K562 (cell line): ENCODE measurements around the gene FMOD. TPM values are rescaled to one million over a fixed set of nuclear protein-coding genes. Genes with fewer than 3 reads are reported as not detected.
A peak's percentile ranks its signal among the peaks of the same experiment; 100 is the strongest.

Experiments used
- CXXC5 ChIP-seq: fragments of 250-450 bp; sonication (Bioruptor Pico); IDR thresholded peaks from 2 replicates; pipeline ENCODE4 v1.8.0; 2022; ENCODE audit warnings: inconsistent platforms, mild to moderate bottlenecking, moderate library complexity
- ETV5 ChIP-seq: sonication (generic); formaldehyde crosslinking; IDR thresholded peaks from 2 replicates; pipeline ENCODE4 v1.4.0; 2020; ENCODE audit warnings: low read depth, mild to moderate bottlenecking, missing genetic modification reagents
- FOSL1 ChIP-seq: fragments of 200-800 bp; sonication (Bioruptor generic); conservative IDR thresholded peaks from 2 replicates; pipeline ENCODE4 v1.6.1; 2016; ENCODE audit warnings: missing genetic modification characterization, missing compliant biosample characterization
- FOXA1 ChIP-seq: fragments of 450-650 bp; IDR thresholded peaks from 2 replicates; pipeline ENCODE4 v1.6.1; 2016; ENCODE audit warnings: mild to moderate bottlenecking, borderline replicate concordance
- FOXJ3 ChIP-seq: sonication (generic); formaldehyde crosslinking; IDR thresholded peaks from 2 replicates; pipeline ENCODE4 v1.4.0; 2020; ENCODE audit warnings: mild to moderate bottlenecking, missing genetic modification reagents
- FOXK2 ChIP-seq, 2 experiments: fragments of 450-650 bp; IDR thresholded peaks in 1 of 2; conservative IDR thresholded peaks in 1 of 2; 2 replicates each; pipeline ENCODE4 v1.6.1; 2016; ENCODE audit warnings: low read depth in 2 of 2, mild to moderate bottlenecking in 1 of 2
- GATAD2B ChIP-seq: fragments of 450-650 bp; IDR thresholded peaks from 2 replicates; pipeline ENCODE4 v1.6.1; 2017; ENCODE audit warnings: mild to moderate bottlenecking, borderline replicate concordance
- MAZ ChIP-seq, 2 experiments: fragments of 450-650 bp in 1 of 2; sonication (generic) in 1 of 2; formaldehyde crosslinking; IDR thresholded peaks in 1 of 2; conservative IDR thresholded peaks in 1 of 2; 2 replicates each; pipeline versions ENCODE4 v1.4.0 to v1.5.0; 2020; ENCODE audit warnings: mild to moderate bottlenecking in 1 of 2, missing genetic modification reagents in 1 of 2
- MECOM ChIP-seq: fragments of 250-450 bp; sonication (Bioruptor Pico); IDR thresholded peaks from 2 replicates; pipeline ENCODE4 v1.8.0; 2022; ENCODE audit warnings: inconsistent platforms
- MLX ChIP-seq, 2 experiments: fragments of 450-650 bp in 1 of 2; sonication (generic) in 1 of 2; formaldehyde crosslinking; conservative IDR thresholded peaks; 2 replicates each; pipeline versions ENCODE4 v1.4.0 to v1.8.1; 2020 to 2022; ENCODE audit warnings: mild to moderate bottlenecking in 1 of 2, missing genetic modification reagents in 1 of 2
- MTA3 ChIP-seq: fragments of 450-650 bp; formaldehyde crosslinking; IDR thresholded peaks from 2 replicates; pipeline ENCODE4 v1.6.1; 2017; ENCODE audit warnings: mild to moderate bottlenecking, borderline replicate concordance
- NR2C2 ChIP-seq, 2 experiments: fragments of 200-800 bp in 1 of 2; sonication (Bioruptor generic) in 1 of 2; sonication (generic) in 1 of 2; formaldehyde crosslinking in 1 of 2; IDR thresholded peaks; 2 replicates each; pipeline versions ENCODE4 v1.6.1 to v1.8.0; 2016 to 2022; ENCODE audit warnings: mild to moderate bottlenecking in 1 of 2, missing compliant biosample characterization in 1 of 2, missing genetic modification characterization in 1 of 2, missing genetic modification reagents in 1 of 2
- RREB1 ChIP-seq: fragments of 250-450 bp; sonication (Bioruptor Pico); IDR thresholded peaks from 2 replicates; pipeline ENCODE4 v1.4.0; 2020
- TFAP4 ChIP-seq: sonication (generic); formaldehyde crosslinking; IDR thresholded peaks from 2 replicates; pipeline ENCODE4 v1.8.0; 2022; ENCODE audit warnings: missing genetic modification reagents, mild to moderate bottlenecking, moderate library complexity, borderline replicate concordance
- TRIM28 ChIP-seq: fragments of 450-650 bp; IDR thresholded peaks from 2 replicates; pipeline ENCODE4 v1.6.1; 2017
- ZNF165 ChIP-seq: fragments of 250-450 bp; sonication (Bioruptor Pico); IDR thresholded peaks from 2 replicates; pipeline ENCODE4 v1.4.0; 2020; ENCODE audit warnings: borderline replicate concordance
- ZNF431 ChIP-seq: sonication (generic); formaldehyde crosslinking; IDR thresholded peaks from 2 replicates; pipeline ENCODE4 v1.8.0; 2022; ENCODE audit warnings: mild to moderate bottlenecking, missing genetic modification reagents
- ZZZ3 ChIP-seq: fragments of 450-650 bp; IDR thresholded peaks from 2 replicates; pipeline ENCODE4 v1.6.1; 2016; ENCODE audit warnings: antibody characterized with exemption, mild to moderate bottlenecking, moderate library complexity
- polyA plus RNA-seq, 8 experiments: library from polyadenylated mRNA; depleted of rRNA in 4 of 8; stranded (reverse) in 5 of 8; unstranded in 3 of 8; fragments of >200 nt; fragmentation: Nextera tagmentation in 2 of 8; fragmentation: Illumina TruSeq in 1 of 8; extraction: Ambion mirVana in 2 of 8; extraction: Trizol in 1 of 8; gene quantifications; 2 replicates each; pipeline versions ENCODE4 v1.2.1 to v1.2.3, GENCODE V29; 2011 to 2014; ENCODE audit warnings: inconsistent platforms in 1 of 8, missing spikeins in 1 of 8
- total RNA-seq, 7 experiments: library from RNA; depleted of rRNA in 6 of 7; stranded (reverse); fragments of >200 nt in 6 of 7; fragmentation: Illumina TruSeq in 2 of 7; extraction: Trizol in 2 of 7; gene quantifications; 2 replicates each; pipeline versions ENCODE4 v1.2.1 to v1.2.3, GENCODE V29; 2011 to 2021; ENCODE audit warnings: low replicate concordance in 1 of 7
- TF ChIP-seq, protein P1 (sequence below): fragments of 250-450 bp; sonication (Bioruptor Pico); IDR thresholded peaks from 2 replicates; pipeline ENCODE4 v1.8.0; 2021; ENCODE audit warnings: moderate library complexity, mild to moderate bottlenecking, inconsistent platforms

The FMOD gene
- total and polyA plus RNA-seq, 9 of the 15 experiments (the other 6 are each of a cell fraction or from before 2014, with no cell fraction given): 0.03 to 0.13 (median 0.03) TPM; not detected in 6

- no peak for TF ChIP-seq MLX (CRISPR knock-in tag; conservative IDR thresholded peaks at IDR 0.05)
- TF ChIP-seq TRIM28: 0 out of 2 replicates have a peak, but pooled peaks have one; percentile 46
- peak; percentile 51; the same call in 1 of the 2 replicates for TF ChIP-seq CXXC5
- peak in 1 of 2 experiments; percentile 36; a peak in 1 of 4 replicates for TF ChIP-seq FOXK2 (conservative IDR thresholded peaks at IDR 0.05 in 1 of 2, IDR thresholded peaks at IDR 0.05 in 1 of 2; ENCODE audit: low read depth in 2 of 2)
- TF ChIP-seq NR2C2 (CRISPR knock-in tag; IDR thresholded peaks at IDR 0.05): peak; percentile 84
- TF ChIP-seq NR2C2 (tag; IDR thresholded peaks at IDR 0.05): peak; percentile 90
- TF ChIP-seq, protein P1, sequence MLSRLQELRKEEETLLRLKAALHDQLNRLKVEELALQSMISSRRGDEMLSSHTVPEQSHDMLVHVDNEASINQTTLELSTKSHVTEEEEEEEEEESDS (CRISPR knock-in tag): no peak
- no peak for TF ChIP-seq TFAP4
- TF ChIP-seq FOXJ3 (CRISPR knock-in tag): no peak
- peak; percentile 20; the same call in 1 of the 2 replicates for TF ChIP-seq MTA3
- TF ChIP-seq MAZ (CRISPR knock-in tag; conservative IDR thresholded peaks at IDR 0.05 in 1 of 2, IDR thresholded peaks at IDR 0.05 in 1 of 2): 0 out of 4 replicates have a peak, but pooled peaks have one; percentile 18 to 24
- TF ChIP-seq RREB1 (CRISPR knock-in tag): 0 out of 2 replicates have a peak, but pooled peaks have one; percentile 41
- TF ChIP-seq ETV5: peak; percentile 60; the same call in 1 of the 2 replicates
- TF ChIP-seq MECOM (CRISPR knock-in tag): no peak
- no peak for TF ChIP-seq GATAD2B
- no peak for TF ChIP-seq ZNF431 (CRISPR knock-in tag)
- no peak for TF ChIP-seq ZNF165 (CRISPR knock-in tag)
- no peak for TF ChIP-seq FOSL1 (tag)
- peak; percentile 43; the same call in 1 of the 2 replicates for TF ChIP-seq FOXA1
- TF ChIP-seq ZZZ3: no peak
Measured at GRCh38 chr1:203291201-203292096, 59.5 kb downstream of the FMOD start (continued).
